Suppressor macrophage treated with lipopolysaccharide for 1 hour (primary cell): ENCODE data around the gene ANGPTL7.
"Not testable (repeated sequence)": the region's sequence is repeated elsewhere in the genome, so short reads cannot be mapped to it uniquely, and the experiment has no call there.

Source experiments
- DNase-seq, 3 donors: peaks; one replicate each; pipeline ENCODE4 v3.0.0-alpha.2; 2020 to 2022

ANGPTL7 gene

DNA sequence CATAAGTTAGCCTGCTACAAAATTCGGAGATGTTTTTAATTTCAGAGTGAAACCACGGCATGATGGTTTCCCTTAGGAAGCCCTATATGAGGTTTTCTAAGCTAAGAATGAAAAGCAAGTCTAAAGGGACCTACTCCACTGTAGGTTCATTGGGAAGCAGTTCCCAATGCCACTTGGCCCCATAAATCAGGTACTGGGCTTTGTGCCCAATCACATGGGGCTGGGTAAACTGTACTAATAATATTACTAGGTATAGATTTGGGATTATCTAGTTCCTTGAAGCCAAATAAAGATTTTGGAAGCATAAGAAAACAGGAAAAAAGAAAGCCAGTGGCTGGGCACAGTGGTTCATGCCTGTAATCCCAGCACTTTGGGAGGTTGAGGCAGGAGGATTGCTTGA is 19.1 kb upstream of the ANGPTL7 start:
- no peak for DNase-seq

DNA sequence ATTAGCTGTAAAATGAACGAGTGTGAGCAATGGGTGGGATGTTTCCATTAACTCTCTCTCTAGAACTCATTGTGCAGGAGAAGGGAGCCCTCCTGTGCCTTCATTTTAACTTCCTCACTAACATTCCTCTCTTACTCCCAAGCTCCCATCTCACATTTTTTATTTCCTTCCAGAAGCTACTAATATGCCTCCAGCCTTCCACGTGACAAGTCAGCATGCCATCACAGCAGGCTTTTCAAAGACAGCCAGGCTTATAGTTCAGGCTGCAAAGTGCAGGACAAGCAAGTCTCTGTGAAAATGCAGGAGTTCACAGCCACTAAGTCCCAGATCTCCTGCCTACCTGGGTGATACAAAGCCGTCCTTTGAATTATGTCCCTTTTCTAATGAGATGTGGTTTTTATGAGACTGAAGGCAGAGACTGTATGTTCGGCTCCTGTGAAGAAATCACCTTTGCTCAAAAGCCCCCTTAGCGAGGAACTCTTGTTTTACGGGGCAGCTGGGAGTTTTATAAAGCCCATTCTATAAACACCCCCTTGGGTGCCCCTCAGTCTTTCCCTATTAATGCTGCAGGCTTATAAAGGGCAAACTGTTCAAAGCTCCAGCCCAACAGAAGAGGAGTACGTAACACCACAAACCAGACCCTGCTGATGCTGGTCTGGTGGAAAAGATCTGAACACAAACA is 14.8 kb upstream of the ANGPTL7 start:
- DNase-seq, result no peak

DNA sequence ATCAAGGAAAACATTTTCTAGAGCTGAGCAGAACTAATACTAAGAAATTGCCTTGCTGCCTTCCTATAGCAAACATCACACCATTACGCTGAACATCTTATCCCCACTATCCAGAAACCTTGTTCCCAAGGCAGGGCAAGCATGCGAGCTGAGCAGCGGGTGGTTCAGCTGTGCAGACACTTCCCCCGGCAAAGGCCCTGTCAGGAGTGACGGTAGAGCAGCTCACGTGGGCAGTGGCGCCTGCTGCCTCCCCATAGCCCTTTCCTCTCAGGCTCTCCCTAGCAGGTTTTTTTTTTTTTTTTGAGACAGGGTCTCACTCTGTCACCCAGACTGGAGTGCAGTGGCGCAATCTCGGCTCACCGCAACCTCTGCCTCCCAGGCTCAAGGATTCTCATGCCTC is 13.7 kb upstream of the ANGPTL7 start:
- no peak for DNase-seq

DNA sequence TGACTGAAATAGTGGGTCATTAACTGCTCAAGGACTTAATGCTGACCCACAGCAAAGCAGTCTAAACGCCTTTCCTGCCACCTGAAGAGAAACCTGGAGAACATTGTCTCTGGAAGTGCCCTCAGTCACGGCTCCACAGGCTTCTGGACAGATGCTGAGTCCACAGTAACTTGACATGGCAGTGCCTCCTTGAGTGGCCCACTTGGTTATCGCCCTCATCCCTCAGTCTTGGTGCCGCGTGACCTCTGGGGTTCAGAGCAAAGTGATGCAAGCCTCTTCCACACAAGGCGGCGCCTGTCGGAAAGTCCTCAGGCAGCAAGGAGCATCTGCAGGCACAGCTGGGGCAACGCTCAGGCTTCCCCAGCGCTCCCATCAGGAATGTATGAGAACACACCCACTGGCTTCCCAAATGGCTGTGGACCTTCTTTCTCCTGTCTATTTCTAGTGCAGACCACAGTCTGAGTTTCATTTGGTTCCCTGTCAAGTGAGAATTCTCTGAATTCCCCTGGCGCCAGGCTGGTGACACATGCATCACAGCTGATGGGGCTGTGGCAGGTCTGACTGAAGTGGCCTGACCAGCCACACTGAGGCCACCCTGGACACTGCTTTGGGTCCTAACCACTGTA is 13.0 kb upstream of the ANGPTL7 start:
- DNase-seq, result no peak

DNA sequence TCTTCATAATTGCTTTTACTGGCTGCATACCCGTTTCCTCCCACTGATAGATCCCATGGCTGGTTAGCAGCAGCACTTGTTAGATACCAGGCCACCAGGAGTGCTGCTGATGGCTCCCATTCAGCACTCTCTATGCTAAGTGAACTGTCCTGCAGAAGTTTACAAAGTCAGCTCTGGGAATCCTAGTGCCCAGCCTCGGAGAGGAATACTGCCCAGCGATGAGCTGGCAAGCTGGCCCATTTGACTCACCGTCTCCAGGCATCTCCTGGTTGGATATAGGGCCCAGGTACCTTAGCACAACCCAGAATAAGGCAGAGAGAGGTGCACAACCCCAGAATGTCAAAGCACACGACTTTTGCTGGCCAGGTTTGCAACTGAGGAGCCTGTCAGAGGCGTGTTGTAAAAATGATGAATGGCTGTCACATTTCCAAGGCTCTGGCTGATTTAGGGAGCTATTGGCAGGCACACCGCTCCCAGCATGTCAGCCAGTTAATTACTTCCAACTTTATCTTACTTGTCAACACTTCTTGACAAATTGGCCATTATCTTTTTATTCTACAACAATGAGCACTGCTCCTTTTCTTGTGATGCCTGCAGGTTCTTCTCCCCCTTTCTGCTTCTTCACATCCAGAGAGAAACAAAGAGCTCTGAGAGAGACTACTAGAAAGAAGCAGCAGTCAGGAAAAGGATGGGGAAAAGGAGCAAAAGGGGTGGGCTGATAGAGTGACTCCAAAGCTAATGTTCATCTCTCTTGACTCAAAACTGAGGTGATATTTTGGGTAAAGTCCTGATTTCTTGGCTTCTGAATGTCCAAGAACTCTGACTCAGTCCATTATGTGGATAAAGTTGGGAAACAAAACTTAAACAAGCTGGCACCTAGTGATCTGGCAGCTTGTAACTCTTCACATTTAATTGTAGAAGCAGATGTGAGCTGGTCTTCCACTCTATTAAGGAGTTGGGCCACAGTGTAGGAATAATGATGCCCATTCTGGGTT is 10.8 kb upstream of the ANGPTL7 start:
- no peak for DNase-seq

DNA sequence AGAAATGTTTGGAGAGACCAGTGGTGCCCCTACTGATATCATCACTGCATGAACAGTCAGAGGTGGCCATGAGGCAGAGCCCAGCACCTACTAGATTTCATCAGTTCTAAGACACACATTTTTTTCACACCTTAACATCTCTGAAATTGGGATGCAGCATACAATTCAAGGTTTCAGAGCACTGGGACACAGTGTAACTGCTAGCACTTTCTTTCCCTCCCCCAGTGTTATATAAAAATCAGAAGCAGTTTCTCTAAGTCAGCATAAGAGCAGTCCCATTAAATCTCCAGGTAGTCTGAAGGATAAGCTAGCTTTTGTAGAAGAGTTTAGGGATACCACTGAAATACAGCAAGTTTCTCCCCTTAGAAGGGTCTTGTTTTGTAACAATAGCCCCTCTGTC is 10.0 kb upstream of the ANGPTL7 start:
- DNase-seq, result no peak

DNA sequence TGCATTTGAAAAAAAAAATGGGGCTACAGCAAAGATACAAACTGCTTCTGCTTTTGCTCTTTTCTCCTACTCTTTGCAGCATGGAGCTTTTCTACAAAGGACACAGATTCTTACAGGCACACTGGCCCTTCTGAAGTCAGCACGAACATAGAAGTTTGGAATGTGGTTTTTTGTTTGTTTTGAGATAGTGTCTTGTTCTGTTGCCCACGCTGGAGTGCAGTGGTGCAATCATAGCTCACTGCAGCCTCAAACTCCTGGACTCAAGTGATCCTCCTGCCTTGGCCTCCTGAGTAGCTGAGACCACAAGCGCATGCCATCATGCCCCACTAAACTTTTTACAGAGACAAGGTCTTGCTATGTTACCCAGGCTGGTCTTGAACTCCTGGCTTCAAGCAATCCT is 9.4 kb upstream of the ANGPTL7 start:
- DNase-seq, result not testable (repeated sequence)

DNA sequence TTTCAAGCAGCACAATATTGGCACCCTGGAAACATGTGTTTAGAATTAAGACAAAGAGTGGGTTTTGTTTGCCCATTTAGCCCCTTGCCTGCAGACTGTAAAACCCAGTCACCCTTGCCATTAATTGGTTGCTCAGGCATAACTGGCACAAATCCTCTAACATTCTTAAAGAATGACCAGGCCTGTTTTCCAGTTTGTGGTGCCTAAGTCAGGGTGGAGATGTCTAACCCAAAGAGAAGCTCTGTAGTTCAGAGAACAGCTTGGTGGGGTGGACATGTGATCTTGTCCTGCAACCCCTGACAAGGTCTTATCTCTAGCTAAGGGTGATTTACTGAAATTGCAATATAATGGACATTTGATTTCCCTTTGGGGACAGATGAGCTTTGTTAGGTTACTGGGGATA is 8.8 kb upstream of the ANGPTL7 start:
- no peak for DNase-seq

DNA sequence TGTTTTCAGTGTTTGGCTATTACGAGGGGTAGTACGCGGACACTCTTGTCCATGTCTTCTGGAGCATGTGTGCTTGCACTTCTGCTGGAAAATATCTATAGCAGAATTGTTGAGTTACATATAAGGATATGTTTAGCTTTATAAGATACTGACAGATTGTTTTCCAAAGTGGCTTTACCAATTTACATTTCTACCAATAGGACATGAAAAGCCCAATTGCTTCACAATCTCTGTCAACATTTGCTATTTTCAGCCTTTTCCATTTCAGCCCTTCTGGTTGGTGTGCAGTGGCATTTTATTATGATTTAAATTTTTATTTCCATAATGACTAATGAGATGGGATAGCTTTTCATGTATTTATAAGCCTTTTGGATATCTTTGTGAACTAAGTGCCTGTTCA is 6.3 kb upstream of the ANGPTL7 start:
- no peak for DNase-seq

DNA sequence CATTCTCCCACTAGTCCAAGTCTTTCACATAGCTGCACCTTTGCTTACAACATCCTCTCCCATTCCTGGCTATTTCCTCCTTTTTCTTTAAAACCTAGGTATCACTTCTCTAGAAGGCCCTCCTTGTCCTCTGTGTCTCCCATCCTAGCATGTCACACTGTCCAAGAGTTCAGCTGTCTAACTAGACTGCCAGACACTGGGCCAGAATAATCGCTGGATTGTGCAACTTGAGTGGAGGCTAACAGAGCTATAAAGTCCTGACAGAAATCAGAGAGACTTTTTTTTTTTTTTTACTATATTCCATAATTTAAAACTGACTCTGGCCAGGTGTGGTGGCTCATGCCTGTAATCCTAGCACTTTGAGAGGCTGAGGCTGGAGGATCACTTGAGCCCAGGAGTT is 4.2 kb upstream of the ANGPTL7 start:
- DNase-seq, result no peak

DNA sequence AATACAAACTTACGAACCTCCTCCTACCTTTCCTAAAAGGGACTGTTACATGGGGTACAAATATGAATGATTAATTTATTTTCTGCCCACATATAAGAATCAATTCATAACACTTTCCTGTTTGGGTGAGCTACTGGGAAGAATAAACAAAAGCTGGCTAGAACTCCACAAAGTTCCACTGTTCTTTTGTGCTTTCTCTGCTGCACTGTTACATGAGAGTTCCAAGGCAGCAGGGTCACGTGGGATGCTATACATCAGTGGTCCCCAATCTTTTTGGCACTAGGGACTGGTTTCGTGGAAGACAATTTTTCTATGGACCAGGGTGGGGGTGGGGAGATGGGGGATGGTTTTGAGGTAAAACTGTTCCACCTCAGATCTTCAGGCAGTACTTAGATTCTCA is 2.2 kb upstream of the ANGPTL7 start:
- DNase-seq, result no peak

DNA sequence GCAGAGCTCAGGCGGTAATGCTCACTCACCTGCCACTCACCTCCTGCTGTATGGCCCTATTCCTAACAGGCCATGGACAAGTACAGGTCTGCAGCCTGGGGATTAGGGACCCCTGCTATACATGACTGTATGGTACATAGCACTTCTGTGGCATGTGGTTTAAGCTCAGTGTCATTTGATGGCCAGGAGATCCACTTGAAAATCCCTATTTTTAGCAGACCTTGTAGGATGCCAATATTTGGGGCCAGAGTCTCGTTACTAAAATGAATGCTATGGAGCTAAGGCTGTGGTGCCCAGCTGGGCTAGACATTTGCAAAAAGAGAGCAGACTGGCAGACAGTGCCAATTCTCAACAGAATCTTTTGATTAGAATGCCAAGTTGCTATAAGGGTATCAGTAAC is 1.7 kb upstream of the ANGPTL7 start:
- no peak for DNase-seq

DNA sequence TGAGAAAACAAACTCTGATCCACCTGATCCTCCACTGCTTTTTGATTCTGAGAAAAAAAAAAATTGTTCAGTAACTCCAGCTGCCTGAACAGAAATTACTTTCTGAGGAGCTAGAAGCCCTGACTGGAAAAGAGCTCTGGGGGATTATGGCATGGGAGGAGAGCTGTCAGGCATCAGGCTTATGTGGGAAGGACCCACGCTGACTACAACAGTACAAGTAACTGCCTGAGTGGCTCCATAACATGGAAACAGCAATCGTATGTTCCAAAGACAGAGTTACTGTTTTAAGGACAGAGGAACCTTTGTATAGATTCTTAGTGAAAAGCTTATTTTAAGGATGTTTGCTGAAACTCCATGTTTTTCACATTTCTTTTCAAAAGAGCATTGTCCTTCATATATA is 1.2 kb upstream of the ANGPTL7 start:
- no peak for DNase-seq

DNA sequence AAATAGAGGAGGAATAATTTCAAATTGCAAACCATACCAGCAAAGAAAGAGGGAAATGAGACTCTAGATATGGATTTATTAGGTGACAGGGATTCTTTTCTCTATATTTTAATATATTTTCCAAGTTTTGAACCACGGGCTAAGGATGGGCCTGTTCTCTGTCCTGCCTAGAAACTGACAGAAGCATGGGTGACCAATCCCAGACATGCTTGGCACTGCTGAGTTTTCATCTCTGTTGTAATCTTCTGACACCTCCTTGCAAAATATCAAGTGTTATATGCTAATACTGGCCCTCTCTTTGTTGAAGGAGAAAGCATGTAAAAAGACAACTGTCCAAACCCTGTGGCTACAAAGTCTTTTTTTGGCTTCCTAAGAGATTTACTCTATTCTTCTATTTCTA is 774 bp upstream of the ANGPTL7 start:
- no peak for DNase-seq

DNA sequence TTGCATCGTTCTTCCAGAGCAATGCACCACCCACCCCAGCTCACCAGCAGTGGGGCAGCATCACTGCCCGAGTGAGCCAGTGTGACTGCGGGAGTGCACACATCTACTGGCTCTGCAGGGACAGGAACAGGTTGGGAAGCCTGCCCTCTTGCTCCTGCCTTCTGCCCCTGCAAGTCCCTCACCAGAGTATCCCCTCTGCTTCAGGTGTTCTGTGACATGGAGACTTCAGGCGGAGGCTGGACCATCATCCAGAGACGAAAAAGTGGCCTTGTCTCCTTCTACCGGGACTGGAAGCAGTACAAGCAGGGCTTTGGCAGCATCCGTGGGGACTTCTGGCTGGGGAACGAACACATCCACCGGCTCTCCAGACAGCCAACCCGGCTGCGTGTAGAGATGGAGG is 4.2 kb downstream of the ANGPTL7 start:
- DNase-seq, result no peak

DNA sequence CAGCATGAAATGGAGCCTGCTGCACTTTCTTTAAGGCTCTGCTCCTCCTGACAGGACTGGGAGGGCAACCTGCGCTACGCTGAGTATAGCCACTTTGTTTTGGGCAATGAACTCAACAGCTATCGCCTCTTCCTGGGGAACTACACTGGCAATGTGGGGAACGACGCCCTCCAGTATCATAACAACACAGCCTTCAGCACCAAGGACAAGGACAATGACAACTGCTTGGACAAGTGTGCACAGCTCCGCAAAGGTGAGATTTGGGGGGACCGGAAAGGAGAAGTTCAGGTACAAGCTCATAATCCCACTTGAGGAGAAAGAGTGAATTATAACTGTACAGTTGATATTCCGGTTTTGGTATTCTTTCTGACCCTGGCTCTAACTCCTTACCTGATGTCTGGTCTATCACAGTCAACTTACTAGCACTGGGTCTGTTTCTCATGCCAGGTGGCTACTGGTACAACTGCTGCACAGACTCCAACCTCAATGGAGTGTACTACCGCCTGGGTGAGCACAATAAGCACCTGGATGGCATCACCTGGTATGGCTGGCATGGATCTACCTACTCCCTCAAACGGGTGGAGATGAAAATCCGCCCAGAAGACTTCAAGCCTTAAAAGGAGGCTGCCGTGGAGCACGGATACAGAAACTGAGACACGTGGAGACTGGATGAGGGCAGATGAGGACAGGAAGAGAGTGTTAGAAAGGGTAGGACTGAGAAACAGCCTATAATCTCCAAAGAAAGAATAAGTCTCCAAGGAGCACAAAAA is 5.4 kb downstream of the ANGPTL7 start:
- no peak for DNase-seq

DNA sequence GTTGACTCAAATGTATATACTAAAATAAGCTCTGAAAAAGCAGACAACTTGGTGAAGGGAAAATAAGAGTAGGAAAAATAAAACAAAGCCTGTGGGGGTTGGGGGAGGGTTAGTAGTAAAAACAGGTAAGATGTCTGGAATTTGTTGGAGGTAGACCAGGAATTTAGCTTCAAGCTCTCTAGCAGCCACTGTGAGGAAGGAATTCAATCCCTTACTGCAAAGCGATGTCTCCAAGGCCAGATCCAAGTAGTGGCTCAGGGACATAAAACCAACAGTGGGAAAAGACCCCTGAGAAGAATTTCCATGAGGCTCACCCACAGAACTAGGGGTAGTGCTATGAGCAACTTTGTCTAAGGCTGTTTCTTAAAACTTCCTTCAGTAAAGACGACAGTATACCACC is 7.8 kb downstream of the ANGPTL7 start:
- DNase-seq, result no peak

DNA sequence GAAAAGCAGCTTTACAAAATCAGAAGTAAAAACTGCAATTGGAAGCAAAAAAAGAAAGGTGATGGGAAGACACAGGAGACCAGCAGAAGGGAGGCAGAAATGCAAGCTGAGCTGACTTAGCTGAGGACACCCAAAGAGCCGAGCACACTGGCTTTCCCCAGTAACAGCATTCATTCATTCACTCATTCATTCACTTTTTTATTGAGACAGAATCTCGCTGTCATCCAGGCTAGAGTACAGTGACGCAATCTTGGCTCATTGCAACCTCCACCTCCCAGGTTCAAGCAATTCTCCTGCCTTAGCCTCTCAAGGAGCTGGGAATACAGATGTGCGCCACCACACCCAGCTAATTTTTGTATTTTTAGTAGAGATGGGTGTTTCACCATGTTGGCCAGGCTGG is 8.2 kb downstream of the ANGPTL7 start:
- no peak for DNase-seq

DNA sequence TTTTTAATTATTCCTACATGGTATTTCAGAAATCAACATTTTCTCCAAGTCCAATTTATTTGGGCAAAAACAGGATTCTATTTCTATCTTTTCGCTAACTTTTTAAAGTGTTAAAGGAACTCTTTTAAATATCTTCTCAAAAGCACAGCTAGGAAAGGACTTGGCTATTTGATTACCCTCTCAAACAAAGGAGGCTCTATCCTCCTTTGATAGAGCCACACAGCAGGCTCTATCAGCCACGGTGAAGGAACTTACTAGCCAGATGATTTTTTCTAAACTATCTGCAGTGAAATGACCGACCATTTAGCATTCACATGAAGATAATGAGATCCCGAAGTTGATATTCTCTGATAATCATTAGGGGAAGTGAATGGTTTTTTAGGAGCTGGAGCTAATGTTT is 9.1 kb downstream of the ANGPTL7 start:
- no peak for DNase-seq

DNA sequence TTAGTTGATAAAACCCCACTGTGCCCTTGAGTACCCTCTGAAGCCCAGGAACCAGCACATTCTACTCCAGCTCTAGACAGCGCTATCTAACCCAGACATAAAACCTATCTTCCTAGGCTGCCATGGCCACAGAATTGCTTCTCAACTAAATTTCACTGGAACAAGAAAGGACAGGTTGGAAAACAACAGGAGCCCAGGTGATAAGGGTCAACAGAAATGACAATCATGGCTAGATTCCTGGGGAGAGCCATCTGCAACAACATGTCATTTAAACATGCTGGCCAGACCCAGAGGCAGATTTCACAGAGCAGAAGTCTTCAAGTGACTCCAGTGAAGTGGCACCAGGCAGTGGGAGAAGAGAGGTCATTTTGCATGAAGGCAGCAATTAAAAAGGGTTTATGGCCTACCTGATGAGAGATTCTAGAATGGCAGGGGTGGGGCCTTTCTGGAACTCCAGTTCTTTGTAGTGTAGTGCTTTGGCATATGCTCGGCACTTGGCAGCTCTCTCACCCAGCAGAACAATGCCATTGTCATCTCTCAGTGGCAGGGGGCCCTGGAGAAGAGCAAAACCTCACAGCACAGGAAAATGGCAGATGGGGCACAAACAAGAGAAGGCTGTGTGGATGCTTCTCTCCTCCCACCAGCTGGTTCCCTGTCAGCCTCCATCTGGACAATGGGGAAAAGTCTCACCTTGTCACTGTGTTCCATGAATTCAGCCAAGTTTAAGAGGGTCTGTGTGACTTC is 9.9 kb downstream of the ANGPTL7 start:
- no peak for DNase-seq

DNA sequence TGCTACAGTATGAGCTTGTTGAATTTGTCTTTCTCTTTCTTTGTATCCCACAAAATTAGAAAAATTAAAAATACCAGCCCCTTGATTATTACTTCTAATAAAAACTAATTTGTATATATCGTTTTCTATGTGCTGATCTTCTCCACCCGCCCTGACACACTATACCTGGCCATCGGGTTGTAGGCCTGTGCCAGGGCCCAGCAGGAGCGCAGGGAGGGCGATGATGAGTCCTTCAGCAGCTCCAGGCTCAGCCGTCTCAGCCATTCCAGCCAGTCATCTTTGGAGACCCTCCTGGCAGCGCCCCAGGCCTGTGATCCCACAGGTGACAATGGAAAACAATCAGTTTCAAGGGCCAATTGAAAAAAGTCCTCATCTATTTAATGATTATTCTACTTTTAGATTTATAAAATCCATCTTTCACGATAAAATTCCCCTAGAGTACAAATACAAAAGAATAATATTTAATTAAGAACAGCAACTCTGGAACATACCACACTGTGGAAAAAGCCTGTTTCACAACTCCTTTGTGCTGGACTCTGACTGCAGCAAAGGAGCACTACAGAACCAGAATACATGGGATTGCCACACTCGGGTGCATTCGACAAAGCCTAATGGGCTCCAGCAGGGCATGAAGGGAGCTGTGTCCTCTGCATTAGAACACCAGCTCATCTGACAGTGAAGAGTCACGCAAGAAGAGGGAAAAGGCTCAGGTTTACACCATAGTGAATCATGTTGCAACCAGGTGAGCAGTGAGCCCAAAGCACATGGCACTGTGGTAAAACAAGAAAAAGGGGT is 15.4 kb downstream of the ANGPTL7 start:
- DNase-seq, result no peak
